ENCODE data around the gene KRT13.

KRT13 gene

GRCh38 chr17:41494524-41494923, 10.9 kb downstream of the KRT13 start:
- no peak for TF ChIP-seq CTCF (IDR thresholded peaks at IDR 0.05; ENCODE audit: insufficient read depth, low read depth, low read length, missing control alignments)
- DNase-seq (ENCODE audit: low read depth): no peak
- H3K4me3 ChIP-seq (ENCODE audit: low read depth, low read length): no peak overlapping the region

GRCh38 chr17:41492771-41493170, 12.6 kb downstream of the KRT13 start:
- no peak for DNase-seq (ENCODE audit: low read depth)
- TF ChIP-seq CTCF (IDR thresholded peaks at IDR 0.05; ENCODE audit: insufficient read depth, low read depth, low read length, missing control alignments): no peak
- no peak overlapping the region for H3K4me3 ChIP-seq (ENCODE audit: low read depth, low read length)

- no peak overlapping the region for H3K4me3 ChIP-seq (ENCODE audit: low read depth, low read length)
- TF ChIP-seq CTCF (IDR thresholded peaks at IDR 0.05; ENCODE audit: insufficient read depth, low read depth, low read length, missing control alignments): no peak
- no peak for DNase-seq (ENCODE audit: low read depth)
Measured at GRCh38 chr17:41492351-41492750, 13.1 kb downstream of the KRT13 start.

- DNase-seq (ENCODE audit: low read depth): no peak
- H3K4me3 ChIP-seq (ENCODE audit: low read depth, low read length): no peak overlapping the region
- TF ChIP-seq CTCF (IDR thresholded peaks at IDR 0.05; ENCODE audit: insufficient read depth, low read depth, low read length, missing control alignments): no peak
Measured at GRCh38 chr17:41491476-41491875, 13.9 kb downstream of the KRT13 start.

- no peak for DNase-seq (ENCODE audit: low read depth)
- TF ChIP-seq CTCF (IDR thresholded peaks at IDR 0.05; ENCODE audit: insufficient read depth, low read depth, low read length, missing control alignments): no peak
- no peak overlapping the region for H3K4me3 ChIP-seq (ENCODE audit: low read depth, low read length)
Measured at GRCh38 chr17:41490000-41490990, 15.1 kb downstream of the KRT13 start.

GRCh38 chr17:41489531-41489930, 15.9 kb downstream of the KRT13 start, which contains the start of gene KRT36:
Gene KRT36, minus strand, starts transcription at chr17:41489910. Its CDS starts 46 bp downstream, at chr17:41489864.
- no peak for DNase-seq (ENCODE audit: low read depth)
- H3K4me3 ChIP-seq (ENCODE audit: low read depth, low read length): no peak within 1 kb of the TSS
- TF ChIP-seq CTCF (IDR thresholded peaks at IDR 0.05; ENCODE audit: insufficient read depth, low read depth, low read length, missing control alignments): no peak
